Thyroid gland (tissue), 4 donors: ENCODE measurements around the gene GLG1.
"Not testable (repeated sequence)": the region's sequence is repeated elsewhere in the genome, so short reads cannot be mapped to it uniquely, and the experiment has no call there.

ENCODE experiments used
- CTCF ChIP-seq, 6 experiments: fragments of 200-600 bp in 3 of 6; fragments of 450-650 bp in 3 of 6; sonication (generic) in 3 of 6; IDR thresholded peaks; one replicate each; pipeline ENCODE4 v1.5.1; 2016 to 2019; ENCODE audit warnings: antibody characterized with exemption in 6 of 6, mild to moderate bottlenecking in 2 of 6, inconsistent platforms in 1 of 6, moderate library complexity in 1 of 6
- POLR2A ChIP-seq, 2 donors: fragments of 450-650 bp; IDR thresholded peaks; one replicate each; pipeline ENCODE4 v1.6.1; 2017; ENCODE audit warnings: antibody characterized with exemption in 2 of 2, mild to moderate bottlenecking in 2 of 2, moderate library complexity in 1 of 2

DNA sequence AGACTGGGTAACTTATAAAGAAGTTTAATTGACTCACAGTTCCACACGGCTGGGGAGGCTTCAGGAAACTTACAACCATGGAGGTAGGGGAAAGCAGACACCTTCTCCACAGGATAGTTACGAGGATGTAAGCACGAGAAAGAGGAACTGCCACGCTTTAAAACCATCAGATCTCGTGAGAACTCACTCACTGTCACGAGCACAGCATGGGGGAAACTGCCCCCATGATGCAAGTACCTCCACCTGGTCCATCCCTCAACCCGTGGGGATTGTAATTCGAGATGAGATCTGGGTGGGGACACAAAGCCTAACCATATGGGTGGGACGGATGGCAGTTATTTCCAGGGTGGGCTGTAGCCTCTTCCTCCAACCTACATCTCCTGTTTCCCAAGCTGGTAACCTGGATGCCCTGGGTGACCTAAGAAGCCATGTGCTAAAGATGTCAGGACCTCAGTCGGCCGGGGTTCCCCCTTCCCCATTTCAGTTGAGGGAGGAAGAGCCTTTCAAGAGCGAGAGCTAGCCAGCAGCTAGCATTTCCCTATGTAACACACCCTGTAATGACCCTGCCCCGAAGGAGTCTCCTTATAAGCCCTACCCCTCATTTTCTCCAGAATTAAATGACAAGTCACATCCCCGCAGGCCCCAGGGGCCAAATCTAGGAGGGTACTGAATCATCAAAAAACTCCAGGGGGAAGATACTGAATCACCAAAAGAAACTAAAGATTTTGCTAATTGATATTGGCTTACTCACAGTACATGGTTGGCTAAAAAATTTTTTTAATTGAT lies 202.6 kb downstream of the GLG1 start:
- not testable (repeated sequence) for TF ChIP-seq CTCF, POLR2A (IDR thresholded peaks at IDR 0.05)
